NCI-H1930 (cell line): ENCODE data around the gene CARD11.
"Not testable (repeated sequence)": the region's sequence is repeated elsewhere in the genome, so short reads cannot be mapped to it uniquely, and the experiment has no call there.

Experiments used
- DNase-seq, 2 experiments: peaks; one replicate each; lab custom pipeline; 2025; lab: John Stamatoyannopoulos, UW

Gene CARD11

DNA sequence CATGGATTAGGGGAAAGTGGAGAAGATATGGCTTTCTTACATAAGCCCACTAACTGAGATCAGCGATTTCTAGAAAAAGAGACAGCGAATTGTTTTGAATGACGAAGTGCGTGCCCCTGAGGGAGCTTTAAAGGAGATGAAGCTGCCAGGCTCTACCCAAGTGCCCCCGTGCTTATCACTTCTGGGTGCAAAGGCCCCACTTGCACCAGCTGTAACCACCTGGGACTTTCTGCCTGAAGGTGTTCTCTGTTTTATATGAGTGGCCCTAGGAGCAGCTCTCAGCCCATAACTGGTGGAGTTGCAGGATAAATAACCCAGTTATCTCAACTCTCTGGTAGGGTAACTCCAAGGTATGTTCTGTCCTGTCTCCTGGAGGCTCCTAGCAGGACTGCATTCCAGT is 20.4 kb upstream of the CARD11 start:
- DNase-seq = no peak

GRCh38 chr7:3063016-3063753 is 19.5 kb upstream of the CARD11 start:
- no peak for DNase-seq

GRCh38 chr7:3057066-3057420 is 13.4 kb upstream of the CARD11 start:
- DNase-seq = peak in 1 of 2 experiments; percentile 59

DNA sequence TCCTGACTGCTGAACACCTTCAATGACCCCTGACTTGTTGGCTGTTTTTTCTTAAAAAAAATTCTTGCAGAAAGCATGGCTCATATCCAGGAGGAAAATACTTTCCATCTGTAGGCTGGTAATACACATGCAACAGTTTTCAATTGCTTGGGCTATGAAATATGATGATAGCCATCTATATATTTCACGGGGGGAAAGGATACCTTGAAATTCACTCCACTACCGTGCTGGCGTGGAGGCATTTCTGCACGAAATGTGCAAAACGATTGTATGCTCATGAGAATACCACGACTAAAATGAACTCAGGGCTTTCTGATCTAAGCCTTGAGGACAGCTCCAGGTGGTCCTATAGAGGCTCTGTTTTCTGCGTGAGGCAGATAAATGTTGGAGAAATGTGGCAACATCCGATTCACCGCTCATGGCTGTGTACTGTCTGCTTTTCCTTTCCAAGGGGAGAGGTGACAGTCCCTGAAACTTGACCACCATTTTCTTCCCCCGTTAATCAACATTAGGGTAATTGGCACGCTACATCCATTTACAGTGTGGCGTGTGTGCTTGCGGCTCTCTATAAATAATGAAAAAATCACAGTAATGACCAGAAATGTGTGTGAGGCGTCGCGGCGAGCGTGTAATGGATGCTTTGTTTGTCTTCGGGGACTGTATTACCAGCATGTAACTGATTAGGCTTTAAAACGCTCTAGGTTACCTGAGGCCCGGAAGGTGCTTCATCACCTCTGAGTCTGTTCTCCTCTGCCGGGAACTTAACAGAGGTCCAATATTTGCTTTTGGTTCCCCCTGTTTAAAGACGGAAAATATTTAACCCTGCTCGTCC is 12.8 kb upstream of the CARD11 start:
- peak; percentile 6 to 59 for DNase-seq

DNA sequence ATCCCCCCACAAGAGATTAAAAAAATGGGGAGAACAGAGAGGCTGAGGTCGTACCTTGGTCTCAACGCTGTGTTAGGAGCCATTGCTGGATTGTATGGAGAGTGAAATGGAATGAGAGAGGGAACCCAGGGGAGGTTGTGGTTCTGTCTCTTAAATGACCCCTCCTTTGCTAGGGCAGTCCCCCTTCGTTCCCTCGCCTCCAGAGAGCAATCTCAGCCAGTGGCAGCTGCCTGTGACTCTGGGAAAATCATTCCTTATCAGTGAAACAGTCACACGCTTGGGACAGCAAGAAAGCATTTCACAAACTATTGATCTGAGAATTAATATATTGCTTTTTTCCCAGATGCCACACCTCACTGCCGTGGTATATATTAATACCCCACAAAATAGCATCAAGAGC is 12.0 kb upstream of the CARD11 start:
- DNase-seq = no peak

DNA sequence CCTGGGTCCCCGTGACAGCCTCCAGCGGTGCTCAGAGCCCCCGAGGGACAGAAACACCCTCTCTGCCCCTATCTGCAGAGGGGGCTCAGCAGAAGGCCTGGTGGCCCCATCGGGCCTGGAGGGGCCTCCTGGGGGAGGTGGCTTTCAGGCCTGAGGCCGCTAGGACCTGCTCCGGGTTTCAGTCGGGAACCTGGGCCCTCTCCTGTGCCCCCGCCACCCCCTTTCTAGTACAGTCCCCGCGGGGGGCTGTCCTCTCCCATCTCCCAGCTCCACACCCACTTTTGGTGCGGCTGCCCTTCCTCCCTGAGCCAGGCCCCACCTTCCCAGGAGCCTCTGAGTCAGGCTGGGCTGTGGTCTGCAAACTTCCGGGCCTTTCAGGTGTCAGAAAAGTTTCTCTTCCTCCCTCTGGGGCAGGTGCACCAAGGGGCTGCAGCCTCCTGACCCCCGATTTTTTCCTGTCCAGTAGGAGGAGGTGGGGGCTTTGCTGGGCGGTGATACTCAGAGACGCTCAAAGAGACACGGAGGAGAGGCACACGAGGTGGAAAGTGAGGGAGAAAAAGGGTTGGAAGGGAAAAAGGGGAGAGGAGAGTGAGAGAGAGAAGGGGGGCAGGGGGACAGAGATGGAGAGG is 692 bp downstream of the CARD11 start:
- DNase-seq = no peak

GRCh38 chr7:3041986-3042675 is 1.5 kb downstream of the CARD11 start:
- no peak for DNase-seq

DNA sequence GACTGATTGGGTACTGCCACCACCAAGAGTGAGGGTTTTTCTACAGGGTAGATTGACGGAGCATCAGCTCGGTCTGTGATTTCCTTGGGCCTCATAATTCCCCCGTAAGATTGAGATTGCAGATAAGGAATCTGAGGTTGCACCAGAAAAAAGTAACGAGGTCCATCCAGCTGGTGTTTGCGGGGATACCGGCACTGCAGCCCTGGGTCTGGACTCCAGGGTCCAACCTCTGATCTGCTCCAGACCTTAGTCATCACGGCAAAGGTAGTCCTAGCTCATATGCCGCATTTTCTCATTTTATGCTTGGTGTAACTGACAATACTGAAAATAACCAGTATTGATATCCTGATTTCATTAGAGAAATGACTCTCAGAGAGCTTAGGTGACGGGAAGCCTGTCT is 3.9 kb downstream of the CARD11 start:
- DNase-seq = no peak

DNA sequence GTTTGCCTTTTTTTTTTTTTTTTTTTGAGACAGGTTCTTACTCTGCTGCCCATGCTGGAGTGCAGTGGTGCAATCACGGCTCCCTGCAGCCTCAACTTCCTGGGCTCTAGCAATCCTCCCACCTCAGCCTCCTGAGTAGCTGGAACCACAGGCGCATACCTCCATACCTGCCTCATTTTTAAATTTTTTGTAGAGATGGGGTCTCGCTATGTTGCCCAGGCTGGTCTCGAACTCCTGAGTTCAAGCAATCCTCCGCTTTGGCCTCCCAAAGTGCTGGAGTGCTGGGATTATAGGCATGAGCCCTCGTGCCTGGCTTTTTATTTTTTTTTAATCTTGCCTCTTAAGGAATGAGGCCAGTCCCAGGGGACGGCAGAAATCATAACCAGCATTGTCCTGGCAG is 5.7 kb downstream of the CARD11 start:
- not testable (repeated sequence) for DNase-seq

GRCh38 chr7:3037259-3037658 is 6.4 kb downstream of the CARD11 start:
- no peak for DNase-seq

DNA sequence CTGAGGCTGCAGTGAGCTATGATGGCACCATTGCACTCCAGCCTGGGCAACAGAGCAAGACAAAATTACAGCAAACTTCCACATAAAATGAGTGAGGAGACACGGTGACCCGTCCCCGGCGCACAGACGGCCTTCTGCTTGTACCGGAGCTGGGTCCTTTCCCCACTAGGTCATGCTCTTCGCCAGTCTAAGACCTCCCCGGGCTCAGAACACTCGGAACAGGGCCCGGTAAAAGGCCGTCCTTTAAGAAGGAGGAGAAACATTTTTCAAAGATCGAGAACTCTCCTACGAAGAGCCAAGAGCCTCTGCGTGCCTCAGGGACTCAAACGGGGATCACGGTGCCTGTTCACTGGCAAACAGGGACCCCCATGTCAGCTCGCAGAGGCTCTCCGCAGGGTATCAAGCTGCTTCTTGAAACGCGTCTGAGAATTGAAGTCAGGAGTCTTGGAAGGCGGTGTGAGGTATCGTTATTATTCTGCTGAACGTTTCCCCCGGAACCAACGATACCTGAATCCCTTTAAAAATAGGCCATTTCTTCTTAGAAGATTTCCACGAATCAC is 9.0 kb downstream of the CARD11 start:
- DNase-seq = no peak

- no peak for DNase-seq
These were observed 10.1 kb downstream of the CARD11 start for GRCh38 chr7:3033581-3033980.

DNA sequence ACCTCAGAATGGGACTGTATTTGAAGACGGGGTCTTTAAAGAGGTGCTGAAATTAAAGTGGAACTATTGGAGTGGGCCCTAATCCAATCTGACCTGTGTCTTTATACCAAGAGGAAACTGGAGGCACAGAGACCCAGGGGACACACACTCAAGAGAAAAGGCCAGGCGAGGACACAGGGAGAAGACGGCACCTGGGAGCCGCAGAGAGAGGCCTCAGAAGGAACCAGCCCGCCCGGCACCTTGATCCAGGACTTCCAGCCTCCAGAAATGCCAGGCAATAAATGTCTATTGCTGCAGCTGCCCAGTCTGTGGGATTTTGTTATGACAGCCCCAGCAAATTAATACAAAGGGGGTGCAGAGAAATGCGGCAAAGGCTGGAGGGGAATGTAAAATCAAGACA is 10.5 kb downstream of the CARD11 start:
- DNase-seq = no peak

DNA sequence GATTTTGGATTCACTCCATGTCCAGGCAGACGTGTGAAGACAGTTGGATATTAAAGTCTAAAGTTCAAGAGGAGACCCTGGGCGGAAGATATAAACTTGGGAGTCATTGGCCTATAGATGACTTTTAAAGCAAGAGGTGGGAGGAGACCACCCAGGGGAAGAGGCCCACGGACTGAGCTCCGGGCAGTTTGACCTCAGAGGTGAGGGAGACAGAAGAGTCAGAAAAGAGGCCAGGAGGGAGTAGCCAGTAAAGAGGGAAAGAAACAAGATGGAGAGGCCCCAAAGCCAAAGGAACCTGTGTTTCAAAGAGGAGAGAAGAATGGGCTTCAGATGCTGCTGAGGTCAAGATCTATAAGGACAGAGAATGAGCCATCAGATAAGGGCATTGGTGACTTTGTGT is 11.4 kb downstream of the CARD11 start:
- no peak for DNase-seq

DNA sequence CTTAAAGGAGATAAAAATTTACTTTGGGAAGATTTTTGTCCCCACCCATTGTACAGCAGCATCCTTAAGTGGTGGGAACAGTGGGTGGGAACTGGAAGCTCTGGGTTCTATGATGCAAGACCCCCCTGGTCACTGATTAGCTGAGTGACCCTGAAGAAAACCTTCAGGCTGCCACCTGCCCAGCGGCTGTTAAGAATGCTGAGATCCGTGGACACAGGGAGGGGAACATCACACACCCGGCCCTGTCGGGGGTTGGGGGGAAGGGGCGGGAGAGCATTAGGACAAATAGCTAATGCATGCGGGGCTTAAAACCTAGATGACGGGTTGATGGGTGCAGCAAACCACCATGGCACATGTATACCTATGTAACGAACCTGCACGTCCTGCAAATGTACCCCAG is 14.5 kb downstream of the CARD11 start:
- no peak for DNase-seq

- DNase-seq = no peak
These were observed 14.9 kb downstream of the CARD11 start for GRCh38 chr7:3028758-3029093.

GRCh38 chr7:3028071-3028757 is 15.5 kb downstream of the CARD11 start:
- DNase-seq = no peak

GRCh38 chr7:3027005-3027845 is 16.4 kb downstream of the CARD11 start:
- DNase-seq = no peak

DNA sequence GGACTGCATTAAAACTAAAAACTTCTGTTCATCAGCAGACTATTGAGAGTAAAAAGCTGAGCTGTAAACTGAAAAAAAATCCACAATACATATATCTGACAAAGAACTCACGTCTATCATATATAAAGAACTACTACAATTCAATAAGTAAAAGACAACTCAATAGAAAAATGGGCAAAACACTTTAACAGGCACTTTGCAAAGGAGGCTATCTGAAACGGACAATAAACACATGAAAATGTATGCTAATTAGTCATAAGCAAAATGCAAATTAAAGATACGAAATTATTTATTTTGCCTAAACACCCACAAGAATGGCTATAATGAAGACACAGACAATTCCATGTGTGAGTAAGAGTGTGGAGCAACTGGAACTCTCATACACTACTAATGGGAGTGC is 18.1 kb downstream of the CARD11 start:
- DNase-seq = no peak

DNA sequence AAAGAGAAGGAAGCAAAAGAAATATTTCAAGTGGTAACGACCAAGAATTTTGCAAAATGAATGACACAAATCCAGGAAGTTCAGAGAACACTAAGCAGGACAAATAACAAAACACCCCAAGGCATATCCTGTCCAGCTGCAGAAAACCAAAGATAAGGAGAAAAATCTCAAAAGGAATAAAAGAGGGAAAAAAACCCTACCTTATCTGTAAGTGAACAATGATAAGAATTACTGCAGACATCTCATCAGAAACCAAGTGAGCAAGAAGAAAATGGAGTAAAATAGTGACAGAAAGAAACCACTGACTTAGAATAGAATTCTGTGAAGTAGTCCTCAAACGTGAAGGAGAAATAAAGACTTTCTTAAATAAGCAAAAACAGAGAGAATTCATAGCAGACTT is 21.8 kb downstream of the CARD11 start:
- no peak for DNase-seq

DNA sequence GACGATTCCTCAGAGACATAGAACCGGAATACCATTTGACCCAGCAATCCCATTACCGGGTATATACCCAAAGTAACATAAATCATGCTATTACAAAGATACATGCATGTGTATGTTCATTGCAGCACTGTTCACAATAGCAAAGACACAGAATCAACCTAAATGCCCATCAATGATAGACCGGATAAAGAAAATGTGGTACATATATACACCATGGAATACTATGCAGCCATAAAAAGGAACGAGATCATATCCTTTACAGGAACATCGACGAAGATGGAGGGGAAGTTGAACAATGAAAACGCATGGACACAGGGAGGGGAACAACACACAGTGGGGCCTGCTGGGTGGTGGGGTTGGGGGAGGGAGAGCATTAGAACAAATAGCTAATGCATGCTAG is 22.4 kb downstream of the CARD11 start:
- not testable (repeated sequence) for DNase-seq
